Muscle of arm (tissue), 12 donors: ENCODE results near the gene MPZL2. TPM values are rescaled to one million over a fixed set of nuclear protein-coding genes. Genes with fewer than 3 reads are reported as not detected.

ENCODE experiments used
- polyA plus RNA-seq, 12 donors: library from polyadenylated mRNA; unstranded; fragments of 120-200 nt; gene quantifications; one replicate each; pipeline ENCODE4 v1.2.1, GENCODE V29; 2013; ENCODE audit not compliant: insufficient read length in 12 of 12

The MPZL2 gene
- polyA plus RNA-seq, 12 donors: 0.47 to 37.8 (median 1.6) TPM; not detected in 1

Other genes with a start within 250 kb of the MPZL2 start
- gene TMPRSS4, start 187.2 kb downstream of the MPZL2 start, polyA plus RNA-seq: 10 to 100 TPM in 1 of 12 donors, 1 to 10 TPM in 1, under 1 TPM in 9, not detected in 1; 0.05 to 20.5 (median 0.41) TPM
- gene SMIM35, start 177.3 kb downstream of the MPZL2 start, polyA plus RNA-seq: under 1 TPM in 8 of 12 donors, not detected in 4; 0.11 to 0.36 (median 0.15) TPM
- 1 to 10 TPM in 11 of 12 donors, not detected in 1; 2.5 to 6.0 (median 4.3) TPM for gene SCN4B, start 111.5 kb downstream of the MPZL2 start, polyA plus RNA-seq
- gene SCN2B, start 87.7 kb downstream of the MPZL2 start, polyA plus RNA-seq: 10 to 100 TPM in 1 of 12 donors, 1 to 10 TPM in 11; 2.5 to 71.5 (median 4.9) TPM
- gene JAML, start 39.3 kb downstream of the MPZL2 start, polyA plus RNA-seq: 10 to 100 TPM in 1 of 12 donors, 1 to 10 TPM in 10, not detected in 1; 1.7 to 15.5 (median 3.0) TPM
- gene MPZL3, start 11.9 kb downstream of the MPZL2 start, polyA plus RNA-seq: 1 to 10 TPM in 5 of 12 donors, under 1 TPM in 6, not detected in 1; 0.49 to 5.2 (median 0.89) TPM
- 1 to 10 TPM in 3 of 12 donors, under 1 TPM in 7, not detected in 2; 0.32 to 9.9 (median 0.56) TPM for gene CD3E, start 40.4 kb upstream of the MPZL2 start, polyA plus RNA-seq
- gene CD3D, start 78.4 kb upstream of the MPZL2 start, polyA plus RNA-seq: 1 to 10 TPM in 2 of 12 donors, under 1 TPM in 3, not detected in 7; 0.41 to 4.4 (median 0.82) TPM
- gene CD3G, start 80.0 kb upstream of the MPZL2 start, polyA plus RNA-seq: 1 to 10 TPM in 1 of 12 donors, under 1 TPM in 6, not detected in 5; 0.07 to 2.3 (median 0.26) TPM
- 100 to 1,000 TPM in 1 of 12 donors, 10 to 100 TPM in 11; 20.3 to 160 (median 25.9) TPM for gene UBE4A, start 95.3 kb upstream of the MPZL2 start, polyA plus RNA-seq
- gene ATP5MG, start 137.3 kb upstream of the MPZL2 start, polyA plus RNA-seq: 100 to 1,000 TPM in 11 of 12 donors, not detected in 1; 296 to 410 (median 345) TPM
- gene KMT2A, start 172.2 kb upstream of the MPZL2 start, polyA plus RNA-seq: 10 to 100 TPM in 11 of 12 donors, not detected in 1; 25.3 to 45.7 (median 29.7) TPM